Liver (tissue), 9 donors: Measurements from ENCODE around the gene NOL6. TPM values are rescaled to one million over a fixed set of nuclear protein-coding genes. Genes with fewer than 3 reads are reported as not detected.
A peak's percentile ranks its signal among the peaks of the same experiment; 100 is the strongest.

Experiments used
- DNase-seq: peaks from one replicate; pipeline ENCODE4 v3.0.0-alpha.2; 2017; ENCODE audit warnings: low spot score
- H3K27ac ChIP-seq, 2 donors: one replicate each; pipeline ENCODE4 v1.7.0; 2013; ENCODE audit warnings: inconsistent platforms in 2 of 2, low read length in 2 of 2, control low read depth in 1 of 2, low read depth in 1 of 2, mild to moderate bottlenecking in 1 of 2
- H3K27me3 ChIP-seq, 4 donors: one replicate each; pipeline versions ENCODE4 v1.6.1 to v1.7.0; 2013; ENCODE audit warnings: low read length in 3 of 4, inconsistent platforms in 1 of 4, mild to moderate bottlenecking in 1 of 4, moderate library complexity in 1 of 4; ENCODE audit not compliant: control insufficient read depth in 4 of 4, insufficient read depth in 4 of 4
- H3K36me3 ChIP-seq, 4 donors: one replicate each; pipeline versions ENCODE4 v1.6.1 to v1.7.0; 2013; ENCODE audit warnings: low read length in 3 of 4, mild to moderate bottlenecking in 3 of 4, low read depth in 1 of 4, moderate library complexity in 1 of 4; ENCODE audit not compliant: control insufficient read depth in 4 of 4, insufficient read depth in 3 of 4
- H3K4me1 ChIP-seq, 4 donors: one replicate each; pipeline versions ENCODE4 v1.6.1 to v1.7.0; 2013; ENCODE audit warnings: low read length in 3 of 4, mild to moderate bottlenecking in 3 of 4, moderate library complexity in 1 of 4; ENCODE audit not compliant: control insufficient read depth in 4 of 4, insufficient read depth in 4 of 4
- H3K4me3 ChIP-seq, 3 donors: one replicate each; pipeline versions ENCODE4 v1.6.1 to v1.7.0; 2013; ENCODE audit warnings: low read length in 3 of 3, control low read depth in 1 of 3, low read depth in 1 of 3, mild to moderate bottlenecking in 1 of 3
- H3K9ac ChIP-seq, 2 donors: one replicate each; pipeline ENCODE4 v1.7.0; 2013; ENCODE audit warnings: low read length in 2 of 2, mild to moderate bottlenecking in 2 of 2, moderate library complexity in 2 of 2, control low read depth in 1 of 2, low read depth in 1 of 2
- H3K9me3 ChIP-seq, 4 donors: one replicate each; pipeline versions ENCODE4 v1.6.1 to v1.7.0; 2013; ENCODE audit warnings: low read length in 3 of 4; ENCODE audit not compliant: control insufficient read depth in 4 of 4
- ATF3 ChIP-seq: IDR thresholded peaks from 2 replicates; pipeline ENCODE4 v1.6.1; 2016; ENCODE audit warnings: antibody characterized with exemption
- CTCF ChIP-seq: fragments of 150-350 bp; IDR thresholded peaks from 2 replicates; pipeline ENCODE4 v1.5.1; 2017; ENCODE audit warnings: improper control_type of control experiment, low read depth, low read length; ENCODE audit not compliant: missing input control
- EGR1 ChIP-seq, 2 donors: IDR thresholded peaks; 2 replicates each; pipeline ENCODE4 v1.6.1; 2016 to 2018; ENCODE audit warnings: antibody characterized with exemption in 2 of 2, low read depth in 2 of 2
- FOXA1 ChIP-seq: IDR thresholded peaks from 2 replicates; pipeline ENCODE4 v1.6.1; 2016; ENCODE audit warnings: antibody characterized with exemption
- FOXA2 ChIP-seq: IDR thresholded peaks from 2 replicates; pipeline ENCODE4 v1.6.1; 2016; ENCODE audit warnings: antibody characterized with exemption
- GABPA ChIP-seq, 2 donors: IDR thresholded peaks in 1 of 2; conservative IDR thresholded peaks in 1 of 2; 2 replicates each; pipeline ENCODE4 v1.6.1; 2016; ENCODE audit warnings: antibody characterized with exemption in 2 of 2, mild to moderate bottlenecking in 1 of 2, moderate library complexity in 1 of 2
- HNF4A ChIP-seq, 2 donors: conservative IDR thresholded peaks; 2 replicates each; pipeline ENCODE4 v1.6.1; 2016; ENCODE audit warnings: antibody characterized with exemption in 2 of 2, mild to moderate bottlenecking in 2 of 2
- JUND ChIP-seq, 2 donors: IDR thresholded peaks; 2 replicates each; pipeline ENCODE4 v1.6.1; 2016; ENCODE audit warnings: antibody characterized with exemption in 2 of 2
- MAX ChIP-seq: IDR thresholded peaks from 2 replicates; pipeline ENCODE4 v1.6.1; 2016; ENCODE audit warnings: antibody characterized with exemption
- RAD21 ChIP-seq, 2 donors: IDR thresholded peaks; 2 replicates each; pipeline ENCODE4 v1.6.1; 2016; ENCODE audit warnings: antibody characterized with exemption in 2 of 2, mild to moderate bottlenecking in 2 of 2
- REST ChIP-seq: IDR thresholded peaks from 2 replicates; pipeline ENCODE4 v1.6.1; 2016; ENCODE audit warnings: antibody characterized with exemption, mild to moderate bottlenecking
- RXRA ChIP-seq, 2 donors: IDR thresholded peaks; 2 replicates each; pipeline ENCODE4 v1.6.1; 2017 to 2018; ENCODE audit warnings: antibody characterized with exemption in 2 of 2, mild to moderate bottlenecking in 1 of 2
- SP1 ChIP-seq: IDR thresholded peaks from 2 replicates; pipeline ENCODE4 v1.6.1; 2018; ENCODE audit warnings: antibody characterized with exemption, mild to moderate bottlenecking
- TAF1 ChIP-seq: conservative IDR thresholded peaks from 2 replicates; pipeline ENCODE4 v1.6.1; 2016; ENCODE audit warnings: antibody characterized with exemption, mild to moderate bottlenecking
- WGBS: extraction: QIAGEN DNeasy Blood & Tissue Kit; methylation state at CpG from one replicate; pipeline ENCODE4 v1.1.7; 2013; 5-methylcytosine and 5-hydroxymethylcytosine counted together
- polyA plus RNA-seq, 2 donors: library from polyadenylated mRNA; stranded (reverse) in 1 of 2; unstranded in 1 of 2; fragments of 200-250 nt in 1 of 2; fragments of >200 nt in 1 of 2; fragmentation: Nextera tagmentation in 1 of 2; extraction: Ambion mirVana in 1 of 2; gene quantifications; one replicate each; pipeline versions ENCODE4 v1.2.1 to v1.2.3, GENCODE V29; 2013 to 2015
- total RNA-seq, 2 donors: library from RNA; depleted of rRNA; stranded (reverse); fragments of >200 nt; gene quantifications; one replicate each; pipeline ENCODE4 v1.2.3, GENCODE V29; 2014
- donor health status: healthy.
- donor health status: healthy.
- donor health status: healthy.
- donor health status: healthy.
- donor health status: healthy.

NOL6 gene
- total and polyA plus RNA-seq, 4 donors = 8.8 to 20.2 (median 13.8) TPM

GRCh38 chr9:33475357-33475756 is 1.6 kb upstream of the NOL6 start:
- 97% methylated on average over 1 of the region's 1 CpG for WGBS
- no peaks in the 10 kb centered on the region for H3K27me3 ChIP-seq
- H3K27ac ChIP-seq = no peak overlapping the region
- H3K9me3 ChIP-seq = no peaks in the 10 kb centered on the region
- peaks cover 3 to 20% (median 14%) of the 10 kb centered on the region in 4 donors for H3K4me1 ChIP-seq
- no peak for DNase-seq
- TF ChIP-seq RAD21 (IDR thresholded peaks at IDR 0.05) = no peak
- H3K4me3 ChIP-seq = no peak overlapping the region
- H3K36me3 ChIP-seq = peaks cover 0 to 11% (median 7%) of the 10 kb centered on the region in 4 donors
- no peak overlapping the region for H3K9ac ChIP-seq

GRCh38 chr9:33472881-33473615 is 676 bp downstream of the NOL6 start:
- no peak for TF ChIP-seq SP1
- no peak for TF ChIP-seq FOXA2
- TF ChIP-seq FOXA1 = no peak
- TF ChIP-seq HNF4A (conservative IDR thresholded peaks at IDR 0.05) = no peak
- no peak for TF ChIP-seq ATF3
- TF ChIP-seq JUND (IDR thresholded peaks at IDR 0.05) = no peak
- no peak for TF ChIP-seq RAD21 (IDR thresholded peaks at IDR 0.05)
- TF ChIP-seq CTCF = no peak
- TF ChIP-seq GABPA (IDR thresholded peaks at IDR 0.05 in 1 of 2, conservative IDR thresholded peaks at IDR 0.05 in 1 of 2) = no peak
- no peak for TF ChIP-seq EGR1 (IDR thresholded peaks at IDR 0.05; ENCODE audit: low read depth in 2 of 2)
- TF ChIP-seq RXRA (IDR thresholded peaks at IDR 0.05) = no peak
- no peak for TF ChIP-seq MAX
- no peak for TF ChIP-seq REST
- TF ChIP-seq TAF1 = no peak
- Histone ChIP-seq H3K4me3 (peak overlapping the region; percentile 77 to 98 (median 97)), H3K27ac (peak overlapping the region; percentile 18 to 66), H3K9me3 (no peaks in the 10 kb centered on the region), H3K27me3 (no peaks in the 10 kb centered on the region), H3K36me3 (peaks cover 15 to 34% (median 22%) of the 10 kb centered on the region in 4 donors), H3K9ac (peak overlapping the region; percentile 73 to 88), H3K4me1 (peaks cover 3 to 20% (median 14%) of the 10 kb centered on the region in 4 donors)
- WGBS = 12% methylated on average over 18 of the region's 18 CpGs
- DNase-seq = no peak
